Neural progenitor cell (in vitro differentiated cells): Measurements from ENCODE around the gene SCP2. TPM values are rescaled to one million over a fixed set of nuclear protein-coding genes. Genes with fewer than 3 reads are reported as not detected.
A peak's percentile ranks its signal among the peaks of the same experiment; 100 is the strongest.

Experiments used
- DNase-seq: peaks from one replicate; pipeline ENCODE4 v3.0.0-alpha.2; 2016; ENCODE audit warnings: low spot score
- H2AFZ ChIP-seq: fragments of 200-600 bp; sonication (generic); replicated peaks from 2 replicates; pipeline ENCODE4 v1.6.1; 2016; ENCODE audit warnings: antibody characterized with exemption
- H3F3A ChIP-seq: fragments of 200-600 bp; sonication (generic); 2 replicates; pipeline ENCODE4 v1.6.1; 2016; ENCODE audit warnings: antibody characterized with exemption, low read depth
- H3K27ac ChIP-seq: fragments of 200-600 bp; sonication (generic); 2 replicates; pipeline ENCODE4 v1.5.1; 2016; ENCODE audit warnings: mild to moderate bottlenecking
- H3K27me3 ChIP-seq: fragments of 200-600 bp; sonication (generic); 2 replicates; pipeline ENCODE4 v1.6.1; 2016; ENCODE audit warnings: mild to moderate bottlenecking, moderate library complexity
- H3K36me3 ChIP-seq: fragments of 200-600 bp; sonication (generic); 2 replicates; pipeline ENCODE4 v1.5.1; 2016
- H3K4me1 ChIP-seq: fragments of 200-600 bp; sonication (generic); 2 replicates; pipeline ENCODE4 v1.6.1; 2016; ENCODE audit warnings: mixed run types
- H3K4me2 ChIP-seq: fragments of 200-600 bp; sonication (generic); 2 replicates; pipeline ENCODE4 v1.6.1; 2016
- H3K4me3 ChIP-seq: fragments of 200-600 bp; sonication (generic); 2 replicates; pipeline ENCODE4 v1.5.1; 2016
- H3K79me2 ChIP-seq: fragments of 200-600 bp; sonication (generic); 2 replicates; pipeline ENCODE4 v1.6.1; 2016; ENCODE audit warnings: low read depth
- H3K9ac ChIP-seq: fragments of 200-600 bp; sonication (generic); 2 replicates; pipeline ENCODE4 v1.6.1; 2016
- H3K9me3 ChIP-seq: fragments of 200-600 bp; sonication (generic); 2 replicates; pipeline ENCODE4 v1.5.1; 2016; ENCODE audit warnings: low read depth
- H4K20me1 ChIP-seq: fragments of 200-600 bp; sonication (generic); 2 replicates; pipeline ENCODE4 v1.6.1; 2016; ENCODE audit warnings: low read depth
- H3K27ac Mint-ChIP-seq: 3 replicates; pipeline ENCODE4 v1.8.0; 2021; ENCODE audit warnings: mixed read lengths
- H3K27me3 Mint-ChIP-seq: 2 replicates; pipeline ENCODE4 v1.8.0; 2022; ENCODE audit warnings: low read depth, mild to moderate bottlenecking, inconsistent platforms, moderate library complexity, mixed read lengths; ENCODE audit not compliant: insufficient read depth
- H3K36me3 Mint-ChIP-seq: 3 replicates; pipeline ENCODE4 v1.8.0; 2021; ENCODE audit warnings: mixed read lengths
- H3K4me1 Mint-ChIP-seq: 3 replicates; pipeline ENCODE4 v1.8.0; 2021; ENCODE audit warnings: mixed read lengths
- H3K4me3 Mint-ChIP-seq: 3 replicates; pipeline ENCODE4 v1.8.0; 2021; ENCODE audit warnings: mild to moderate bottlenecking, moderate library complexity, mixed read lengths
- H3K9me3 Mint-ChIP-seq: 3 replicates; pipeline ENCODE4 v1.8.0; 2020; ENCODE audit warnings: mixed read lengths
- EZH2 ChIP-seq: fragments of 200-600 bp; sonication (generic); IDR thresholded peaks from 2 replicates; pipeline ENCODE4 v1.6.1; 2017; ENCODE audit warnings: antibody characterized with exemption, mild to moderate bottlenecking, moderate library complexity
- EZH2phosphoT487 ChIP-seq: fragments of 200-600 bp; sonication (generic); IDR thresholded peaks from 2 replicates; pipeline ENCODE4 v1.6.1; 2017; ENCODE audit warnings: antibody characterized with exemption
- total RNA-seq: library from RNA; depleted of rRNA; stranded (reverse); fragments of >200 nt; gene quantifications from 2 replicates; pipeline ENCODE4 v1.2.3, GENCODE V29; 2015; ENCODE audit warnings: low replicate concordance
- TF ChIP-seq, protein P1 (sequence below): fragments of 200-600 bp; sonication (generic); IDR thresholded peaks from 2 replicates; pipeline ENCODE4 v1.5.1; 2017; ENCODE audit warnings: antibody characterized with exemption, mild to moderate bottlenecking

Gene SCP2
- total RNA-seq, 1 donor from 2014 or later, result 101 TPM

DNA sequence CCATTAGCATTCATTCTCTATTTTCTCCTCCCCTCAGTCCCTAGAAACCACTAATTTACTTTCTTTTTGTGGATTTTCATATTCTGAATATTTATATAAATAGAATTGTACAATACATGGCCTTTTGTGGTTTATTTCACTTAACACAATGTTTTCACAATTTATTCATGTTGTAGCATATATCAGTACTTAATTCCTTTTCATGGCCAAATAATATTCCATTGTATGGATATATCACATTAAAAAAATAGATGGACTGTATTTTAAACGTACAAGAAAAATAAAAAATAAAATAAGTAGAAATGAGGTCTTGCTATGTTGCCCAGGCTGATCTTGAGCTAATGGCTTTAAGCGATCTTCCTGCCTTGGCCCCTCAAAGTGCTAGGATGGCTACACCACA, 25.0 kb downstream of the SCP2 start:
- Histone ChIP-seq H3K36me3 (no peaks in the 10 kb centered on the region), H3K27me3 (no peaks in the 10 kb centered on the region), H4K20me1 (no peaks in the 10 kb centered on the region), H3K79me2 (no peaks in the 10 kb centered on the region), H2AFZ (no peak overlapping the region), H3K4me2 (no peak overlapping the region), H3K9me3 (no peaks in the 10 kb centered on the region), H3K4me3 (no peak overlapping the region), H3K27ac (no peak overlapping the region), H3F3A (no peaks in the 10 kb centered on the region), H3K9ac (no peak overlapping the region), H3K4me1 (no peaks in the 10 kb centered on the region)
- H3K4me3 Mint-ChIP-seq, result no peak overlapping the region
- TF ChIP-seq EZH2, result no peak
- TF ChIP-seq, protein P1, sequence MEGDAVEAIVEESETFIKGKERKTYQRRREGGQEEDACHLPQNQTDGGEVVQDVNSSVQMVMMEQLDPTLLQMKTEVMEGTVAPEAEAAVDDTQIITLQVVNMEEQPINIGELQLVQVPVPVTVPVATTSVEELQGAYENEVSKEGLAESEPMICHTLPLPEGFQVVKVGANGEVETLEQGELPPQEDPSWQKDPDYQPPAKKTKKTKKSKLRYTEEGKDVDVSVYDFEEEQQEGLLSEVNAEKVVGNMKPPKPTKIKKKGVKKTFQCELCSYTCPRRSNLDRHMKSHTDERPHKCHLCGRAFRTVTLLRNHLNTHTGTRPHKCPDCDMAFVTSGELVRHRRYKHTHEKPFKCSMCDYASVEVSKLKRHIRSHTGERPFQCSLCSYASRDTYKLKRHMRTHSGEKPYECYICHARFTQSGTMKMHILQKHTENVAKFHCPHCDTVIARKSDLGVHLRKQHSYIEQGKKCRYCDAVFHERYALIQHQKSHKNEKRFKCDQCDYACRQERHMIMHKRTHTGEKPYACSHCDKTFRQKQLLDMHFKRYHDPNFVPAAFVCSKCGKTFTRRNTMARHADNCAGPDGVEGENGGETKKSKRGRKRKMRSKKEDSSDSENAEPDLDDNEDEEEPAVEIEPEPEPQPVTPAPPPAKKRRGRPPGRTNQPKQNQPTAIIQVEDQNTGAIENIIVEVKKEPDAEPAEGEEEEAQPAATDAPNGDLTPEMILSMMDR, result no peak
- no peak for TF ChIP-seq EZH2phosphoT487
- peaks cover 14% of the 10 kb centered on the region for H3K4me1 Mint-ChIP-seq
- no peaks in the 10 kb centered on the region for H3K9me3 Mint-ChIP-seq
- no peaks in the 10 kb centered on the region for H3K36me3 Mint-ChIP-seq
- H3K27me3 Mint-ChIP-seq, result peaks cover 2% of the 10 kb centered on the region
- no peak overlapping the region for H3K27ac Mint-ChIP-seq
- no peak for DNase-seq

DNA sequence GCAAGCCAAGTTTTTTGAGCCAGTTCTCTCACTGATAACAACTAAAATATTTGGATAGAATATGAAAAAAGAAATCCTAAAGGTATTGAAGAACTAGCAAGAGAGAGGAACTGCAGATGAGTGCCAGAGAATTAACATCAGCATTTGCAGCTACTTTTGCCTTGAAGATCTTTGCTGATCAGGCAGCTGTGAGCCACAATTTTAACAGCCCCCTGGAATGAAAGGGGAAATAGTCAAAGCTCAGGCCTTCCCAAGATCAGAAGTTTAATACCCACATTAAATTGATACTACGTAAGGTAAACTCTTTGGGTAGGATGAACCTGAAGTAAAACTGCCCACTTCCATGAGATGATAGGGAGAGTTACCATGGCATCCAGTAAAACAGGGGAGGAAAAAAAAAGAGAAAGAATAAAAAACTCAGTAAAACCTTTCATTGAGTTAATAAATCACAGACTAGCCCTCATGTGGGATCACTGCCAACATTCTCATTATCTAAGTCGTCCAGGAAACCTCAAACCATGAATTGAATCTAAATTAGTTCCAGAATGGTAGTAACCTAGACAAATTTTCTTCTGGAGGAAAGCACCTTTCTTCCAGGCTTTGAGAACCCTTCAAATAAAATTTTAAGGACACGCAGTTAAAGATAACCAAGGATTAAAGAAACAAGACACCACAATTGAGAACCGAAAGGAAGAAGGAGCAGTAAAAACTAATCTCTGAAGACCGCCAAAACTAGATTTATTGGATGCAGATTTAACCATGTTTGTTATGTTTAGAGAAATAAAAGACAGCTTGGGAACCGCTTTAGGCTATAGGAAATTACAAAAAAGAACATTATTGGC, 28.3 kb downstream of the SCP2 start:
- no peaks in the 10 kb centered on the region for H3K36me3 ChIP-seq
- no peaks in the 10 kb centered on the region for H3F3A ChIP-seq
- H3K79me2 ChIP-seq, result no peaks in the 10 kb centered on the region
- no peak overlapping the region for H3K27ac ChIP-seq
- no peaks in the 10 kb centered on the region for H3K27me3 ChIP-seq
- no peak overlapping the region for H3K9ac ChIP-seq
- TF ChIP-seq, protein P1, result no peak
- TF ChIP-seq EZH2, result no peak
- no peak for TF ChIP-seq EZH2phosphoT487
- H3K4me1 ChIP-seq, result no peaks in the 10 kb centered on the region
- DNase-seq, result no peak
- Mint-ChIP-seq H3K9me3 (no peaks in the 10 kb centered on the region), H3K4me3 (no peak overlapping the region), H3K36me3 (no peaks in the 10 kb centered on the region), H3K27ac (peak overlapping the region; percentile 30), H3K4me1 (peaks cover 13% of the 10 kb centered on the region), H3K27me3 (peaks cover 2% of the 10 kb centered on the region)
- no peaks in the 10 kb centered on the region for H4K20me1 ChIP-seq
- H3K9me3 ChIP-seq, result no peaks in the 10 kb centered on the region
- H3K4me2 ChIP-seq, result no peak overlapping the region
- H2AFZ ChIP-seq, result no peak overlapping the region
- H3K4me3 ChIP-seq, result no peak overlapping the region

DNA sequence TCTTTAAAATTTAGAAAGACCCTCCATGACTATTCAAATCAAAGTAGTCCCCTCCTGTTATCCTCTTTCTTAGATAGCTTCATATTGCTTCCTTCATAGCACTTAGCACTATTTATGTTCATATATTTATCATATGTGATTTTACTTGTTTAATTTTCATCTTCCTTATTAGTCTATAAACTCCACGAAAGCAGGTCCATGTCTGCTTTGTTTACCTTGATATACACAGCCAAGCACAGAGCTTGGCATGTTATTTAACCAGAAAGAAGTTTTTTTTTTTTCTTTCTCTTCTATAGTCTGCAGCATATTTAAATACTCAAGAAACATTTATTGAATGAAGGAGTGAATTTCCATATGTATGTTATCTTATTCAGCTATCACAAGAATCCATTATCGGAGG, 36.0 kb downstream of the SCP2 start:
- TF ChIP-seq EZH2 (no peak), EZH2phosphoT487 (no peak)
- TF ChIP-seq, protein P1, result no peak
- no peaks in the 10 kb centered on the region for H3K27me3 Mint-ChIP-seq
- DNase-seq, result no peak
- no peak overlapping the region for H3K27ac Mint-ChIP-seq
- Histone ChIP-seq H2AFZ (no peak overlapping the region), H4K20me1 (no peaks in the 10 kb centered on the region), H3K27me3 (no peaks in the 10 kb centered on the region), H3K4me3 (no peak overlapping the region), H3K36me3 (no peaks in the 10 kb centered on the region), H3K9me3 (no peaks in the 10 kb centered on the region), H3K9ac (no peak overlapping the region), H3F3A (no peaks in the 10 kb centered on the region), H3K4me1 (no peaks in the 10 kb centered on the region), H3K79me2 (no peaks in the 10 kb centered on the region), H3K4me2 (no peak overlapping the region), H3K27ac (no peak overlapping the region)
- H3K4me1 Mint-ChIP-seq, result no peaks in the 10 kb centered on the region
- H3K4me3 Mint-ChIP-seq, result no peak overlapping the region
- H3K9me3 Mint-ChIP-seq, result no peaks in the 10 kb centered on the region
- H3K36me3 Mint-ChIP-seq, result no peaks in the 10 kb centered on the region
